BLaER1 (cell line): ENCODE measurements around the gene NFATC1.

ENCODE experiments used
- H3K27ac ChIP-seq: shearing (Covaris generic); formaldehyde crosslinking; 2 replicates; pipeline ENCODE4 v1.8.1; 2022
- H3K27me3 ChIP-seq: shearing (Covaris generic); formaldehyde crosslinking; 2 replicates; pipeline ENCODE4 v1.8.1; 2022
- H3K36me3 ChIP-seq: shearing (Covaris generic); formaldehyde crosslinking; 2 replicates; pipeline ENCODE4 v1.8.1; 2022
- H3K4me1 ChIP-seq: shearing (Covaris generic); formaldehyde crosslinking; 2 replicates; pipeline ENCODE4 v1.8.1; 2022
- H3K4me2 ChIP-seq: shearing (Covaris generic); formaldehyde crosslinking; 2 replicates; pipeline ENCODE4 v1.8.1; 2022
- H3K4me3 ChIP-seq: shearing (Covaris generic); formaldehyde crosslinking; 2 replicates; pipeline ENCODE4 v1.8.1; 2022
- H3K9ac ChIP-seq: shearing (Covaris generic); formaldehyde crosslinking; 2 replicates; pipeline ENCODE4 v1.8.1; 2022
- H3K9me3 ChIP-seq: shearing (Covaris generic); formaldehyde crosslinking; 2 replicates; pipeline ENCODE4 v1.8.1; 2022
- H4K20me1 ChIP-seq: shearing (Covaris generic); formaldehyde crosslinking; 2 replicates; pipeline ENCODE4 v1.8.1; 2022
- Cebpa-rat ChIP-seq: shearing (Covaris generic); IDR thresholded peaks from 2 replicates; pipeline ENCODE4 v1.8.1; 2022

Gene NFATC1

DNA sequence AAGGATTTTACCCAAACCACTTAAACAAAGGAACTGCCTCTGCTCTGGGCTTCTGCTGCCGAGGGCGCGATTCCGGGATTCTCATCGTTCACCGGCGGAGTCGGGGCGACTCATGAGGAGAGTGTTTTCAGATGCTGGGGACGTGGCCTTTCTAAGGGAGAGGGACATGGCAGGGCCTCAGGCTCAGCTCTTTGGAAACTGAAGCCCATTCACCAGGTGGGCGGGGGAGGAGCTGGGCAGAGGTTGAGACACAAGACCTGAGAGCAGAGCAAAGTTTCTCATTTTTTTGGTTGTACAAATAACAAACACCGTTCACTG lies 29.8 kb downstream of the NFATC1 start:
- H3K4me2 ChIP-seq: no peak overlapping the region; the same call in 1 of the 2 replicates
- H3K27me3 ChIP-seq: no peaks in the 10 kb centered on the region; the same call in 1 of the 2 replicates
- H3K4me3 ChIP-seq: no peak overlapping the region
- H3K9me3 ChIP-seq: no peaks in the 10 kb centered on the region
- peaks cover 94% of the 10 kb centered on the region for H4K20me1 ChIP-seq
- no peak overlapping the region for H3K27ac ChIP-seq
- peaks cover 48% of the 10 kb centered on the region for H3K36me3 ChIP-seq
- H3K4me1 ChIP-seq: peaks cover 89% of the 10 kb centered on the region
- no peak for TF ChIP-seq Cebpa-rat
- H3K9ac ChIP-seq: no peak overlapping the region

DNA sequence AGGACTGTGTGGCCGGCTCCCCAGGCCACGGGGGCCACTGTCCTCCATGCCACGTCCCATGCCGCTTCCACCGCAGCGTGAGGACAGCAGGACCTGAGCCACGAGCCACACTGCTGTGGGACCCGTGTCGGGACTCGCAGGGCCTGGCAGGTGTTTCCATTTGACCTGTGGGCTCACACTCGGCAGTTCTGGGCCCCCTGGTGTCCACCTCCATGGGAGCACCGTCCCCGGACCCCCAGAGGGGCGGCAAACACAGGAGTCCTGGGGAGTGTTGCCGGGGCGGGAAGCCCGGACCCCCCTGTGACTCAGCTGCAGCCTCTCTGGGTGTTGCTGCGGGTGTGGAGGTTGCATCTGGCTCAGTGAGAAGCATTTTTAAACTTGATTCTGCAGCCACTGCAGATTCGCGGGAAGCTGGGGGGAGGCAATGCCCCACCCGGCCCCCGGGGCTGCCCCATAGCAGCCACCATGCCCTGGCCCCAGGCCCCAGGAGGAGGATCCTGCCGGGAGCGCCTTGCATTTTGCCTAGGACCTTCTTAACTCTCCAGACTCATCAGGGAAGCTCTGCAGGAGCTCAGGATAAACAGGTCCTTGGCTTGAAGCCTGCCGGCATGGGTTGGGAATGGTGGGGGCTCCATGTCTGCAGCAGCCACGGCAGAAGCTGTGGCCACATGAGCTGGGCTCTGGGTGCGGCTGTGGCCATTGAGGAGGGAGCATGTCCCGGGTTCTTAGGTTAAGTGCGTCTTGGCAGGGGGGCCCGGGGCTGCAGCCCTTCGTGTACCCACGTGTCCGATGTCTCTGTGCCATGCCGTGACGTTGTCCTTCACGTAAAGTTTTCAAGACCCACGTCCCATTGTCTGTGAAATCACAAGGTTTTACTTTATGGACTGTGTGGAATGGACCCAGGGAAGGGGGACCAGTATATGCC lies 30.9 kb downstream of the NFATC1 start:
- Histone ChIP-seq H3K9ac (no peak overlapping the region), H4K20me1 (peaks cover 94% of the 10 kb centered on the region)

DNA sequence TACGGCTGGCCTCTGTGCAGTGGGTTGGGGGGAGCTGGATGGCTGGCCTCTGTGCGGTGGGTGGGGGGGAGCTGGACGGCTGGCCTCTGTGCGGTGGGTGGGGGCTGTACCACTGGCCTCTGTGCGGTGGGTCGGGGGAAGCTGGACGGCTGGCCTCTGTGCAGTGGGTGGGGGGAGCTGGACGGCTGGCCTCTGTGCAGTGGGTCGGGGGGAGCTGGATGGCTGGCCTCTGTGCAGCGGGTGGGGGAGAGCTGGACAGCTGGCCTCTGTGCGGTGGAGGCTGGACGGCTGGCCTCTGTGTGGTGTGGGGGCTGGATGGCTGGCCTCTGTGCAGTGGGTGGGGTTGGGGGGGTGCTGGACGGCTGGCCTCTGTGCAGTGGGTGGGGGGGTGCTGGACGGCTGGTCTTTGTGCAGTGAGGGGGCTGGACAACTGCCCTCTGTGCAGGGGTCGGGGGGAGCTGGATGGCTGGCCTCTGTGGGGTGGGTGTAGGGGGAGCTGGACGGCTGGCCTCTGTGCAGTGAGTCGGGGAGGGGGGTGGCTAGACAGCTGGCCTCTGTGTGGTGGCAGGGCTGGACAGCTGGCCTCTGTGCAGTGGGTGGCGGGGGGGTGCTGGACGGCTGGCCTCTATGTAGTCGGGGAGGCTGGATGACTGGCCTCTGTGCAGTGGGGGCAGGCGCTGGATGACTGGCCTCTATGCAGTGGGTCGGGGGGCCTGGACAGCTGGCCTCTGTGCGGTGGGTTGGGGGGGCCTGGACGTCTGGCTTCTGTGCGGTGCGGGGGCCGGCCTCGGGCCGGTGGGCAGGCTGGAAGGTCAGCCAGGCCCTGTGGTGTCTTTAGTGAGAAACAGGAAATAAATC lies 31.9 kb downstream of the NFATC1 start:
- H3K9ac ChIP-seq: no peak overlapping the region
- H3K27me3 ChIP-seq: no peaks in the 10 kb centered on the region; the same call in 1 of the 2 replicates
- no peak overlapping the region for H3K27ac ChIP-seq
- TF ChIP-seq Cebpa-rat: no peak
- peaks cover 46% of the 10 kb centered on the region for H3K36me3 ChIP-seq
- H4K20me1 ChIP-seq: peaks cover 94% of the 10 kb centered on the region
- peak overlapping the region; percentile 32; the same call in 1 of the 2 replicates for H3K4me2 ChIP-seq
- peaks cover 88% of the 10 kb centered on the region for H3K4me1 ChIP-seq
- H3K9me3 ChIP-seq: no peaks in the 10 kb centered on the region
- no peak overlapping the region for H3K4me3 ChIP-seq

More for the DNA sequence above, 30.9 kb downstream of the NFATC1 start:
- Histone ChIP-seq H3K4me1 (peaks cover 89% of the 10 kb centered on the region), H3K4me3 (no peak overlapping the region), H3K27me3 (no peaks in the 10 kb centered on the region; the same call in 1 of the 2 replicates), H3K27ac (no peak overlapping the region), H3K36me3 (peaks cover 42% of the 10 kb centered on the region), H3K9me3 (no peaks in the 10 kb centered on the region), H3K4me2 (no peak overlapping the region)
- no peak for TF ChIP-seq Cebpa-rat

DNA sequence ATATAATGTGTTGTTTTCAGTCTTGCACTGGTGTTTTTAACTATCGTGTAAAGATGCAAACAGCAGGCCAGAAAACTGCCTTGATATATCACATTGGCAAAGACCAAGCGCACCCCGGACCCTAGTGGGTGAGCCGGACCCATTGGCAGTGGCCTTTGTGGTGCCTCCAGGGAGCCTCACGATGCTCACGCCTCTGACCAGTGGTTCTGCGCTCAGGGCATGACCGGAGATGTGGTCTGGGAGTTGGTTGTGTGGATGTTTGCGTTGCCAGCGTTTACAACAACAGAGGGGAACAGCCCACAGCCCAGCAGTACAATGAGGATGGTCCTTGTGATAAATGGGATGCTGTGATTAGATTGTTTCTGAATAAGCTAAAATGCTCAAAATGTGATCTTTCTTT lies 32.6 kb downstream of the NFATC1 start:
- no peaks in the 10 kb centered on the region for H3K9me3 ChIP-seq

DNA sequence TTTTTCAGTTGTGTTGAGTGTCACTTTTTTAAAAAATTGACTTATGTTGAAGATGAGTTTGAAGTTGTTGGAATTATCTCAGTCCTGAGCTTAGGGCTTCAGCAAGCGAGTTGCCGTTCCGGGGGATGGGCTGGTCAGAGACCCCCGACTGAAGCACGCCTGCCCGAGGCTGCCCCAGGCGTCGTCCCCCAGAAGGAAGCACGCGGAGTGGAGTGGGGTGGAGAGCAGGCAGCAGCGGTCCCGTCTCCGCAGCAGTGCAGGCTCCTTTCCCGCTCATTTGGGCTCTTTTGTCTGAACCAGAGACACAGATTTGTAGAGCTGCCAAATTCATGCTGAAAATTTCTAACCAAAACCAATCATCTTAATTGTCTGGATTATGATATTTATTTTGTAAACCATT lies 33.7 kb downstream of the NFATC1 start:
- no peaks in the 10 kb centered on the region; the same call in 1 of the 2 replicates for H3K27me3 ChIP-seq
- H3K4me2 ChIP-seq: peak overlapping the region; percentile 51; the same call in 1 of the 2 replicates
- no peaks in the 10 kb centered on the region for H3K9me3 ChIP-seq
- peaks cover 88% of the 10 kb centered on the region for H3K4me1 ChIP-seq
- no peak overlapping the region for H3K4me3 ChIP-seq
- H3K27ac ChIP-seq: no peak overlapping the region
- no peak for TF ChIP-seq Cebpa-rat
- H4K20me1 ChIP-seq: peaks cover 94% of the 10 kb centered on the region
- no peak overlapping the region for H3K9ac ChIP-seq
- H3K36me3 ChIP-seq: peaks cover 40% of the 10 kb centered on the region

More for the DNA sequence above, 32.6 kb downstream of the NFATC1 start:
- H3K4me3 ChIP-seq: no peak overlapping the region
- TF ChIP-seq Cebpa-rat: no peak
- H3K4me2 ChIP-seq: peak overlapping the region; percentile 32
- peaks cover 94% of the 10 kb centered on the region for H4K20me1 ChIP-seq
- no peak overlapping the region for H3K27ac ChIP-seq
- peaks cover 45% of the 10 kb centered on the region for H3K36me3 ChIP-seq
- peaks cover 88% of the 10 kb centered on the region for H3K4me1 ChIP-seq
- H3K9ac ChIP-seq: no peak overlapping the region
- H3K27me3 ChIP-seq: no peaks in the 10 kb centered on the region; the same call in 1 of the 2 replicates

DNA sequence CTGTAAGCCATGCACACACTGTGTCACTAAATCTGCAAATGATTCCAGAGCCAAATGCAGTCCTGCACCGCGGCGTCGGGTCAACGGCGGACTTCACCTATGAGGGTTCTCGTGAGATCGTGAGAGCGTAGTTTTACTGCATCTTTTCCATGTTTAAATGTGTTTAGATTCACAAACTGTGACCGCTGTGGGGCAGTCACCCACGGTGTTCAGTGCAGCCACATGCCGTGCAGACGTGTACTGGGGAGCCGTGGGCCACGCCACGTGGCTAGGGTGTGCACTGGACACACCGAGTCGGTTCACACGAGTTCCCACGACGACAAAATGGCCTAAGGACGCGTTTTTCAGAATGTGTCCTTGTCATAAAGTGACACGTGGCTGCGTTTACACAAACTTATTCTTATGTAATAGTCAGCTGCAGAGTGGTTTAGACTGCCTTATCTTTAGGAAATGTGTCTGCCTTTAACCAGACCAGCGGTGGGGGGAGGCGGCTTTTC lies 34.1 kb downstream of the NFATC1 start:
- no peak for TF ChIP-seq Cebpa-rat
- H3K36me3 ChIP-seq: peaks cover 40% of the 10 kb centered on the region
- H3K9me3 ChIP-seq: no peaks in the 10 kb centered on the region
- peaks cover 95% of the 10 kb centered on the region for H4K20me1 ChIP-seq
- H3K27me3 ChIP-seq: no peaks in the 10 kb centered on the region; the same call in 1 of the 2 replicates
- peak overlapping the region; percentile 51 for H3K4me2 ChIP-seq
- peaks cover 88% of the 10 kb centered on the region for H3K4me1 ChIP-seq
- H3K27ac ChIP-seq: no peak overlapping the region; the same call in 1 of the 2 replicates
- no peak overlapping the region for H3K4me3 ChIP-seq
- no peak overlapping the region for H3K9ac ChIP-seq

DNA sequence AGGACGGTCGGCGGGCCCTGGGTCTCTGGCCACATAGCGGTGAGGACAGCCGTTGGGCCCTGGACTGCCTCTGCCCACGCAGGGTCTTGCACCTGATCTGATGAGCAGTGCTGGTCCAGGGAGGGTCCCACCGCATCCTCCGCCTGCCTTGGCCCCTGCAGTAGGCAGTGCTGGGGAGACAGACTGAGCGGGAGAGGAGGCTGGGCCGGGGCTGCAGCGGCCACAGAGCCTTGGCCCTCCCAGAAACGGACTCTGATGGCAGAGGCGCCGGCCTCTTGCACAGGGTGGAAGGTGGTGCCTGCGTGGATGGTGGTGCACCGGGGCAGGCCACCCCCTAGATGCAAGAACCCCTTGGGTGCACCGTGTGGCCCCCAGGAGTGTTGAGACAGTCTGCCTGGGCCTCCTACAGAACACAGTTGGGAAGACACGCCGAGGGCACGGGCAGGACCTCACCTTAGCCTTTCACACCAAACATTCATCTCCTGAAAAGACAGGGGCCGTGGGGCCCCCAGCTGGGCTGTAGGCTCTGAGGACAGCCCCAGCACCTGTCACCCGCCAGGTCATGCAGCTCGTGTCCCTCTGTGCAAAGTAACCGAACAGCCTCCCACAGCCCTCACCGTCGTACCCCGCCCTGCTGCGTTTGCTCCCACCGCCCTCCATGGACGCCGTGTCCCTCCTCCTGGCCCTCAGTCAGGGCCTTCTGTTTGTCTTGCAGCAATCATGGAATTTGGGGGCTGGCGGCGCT lies 36.8 kb downstream of the NFATC1 start:
- peak overlapping the region; percentile 39; the same call in 1 of the 2 replicates for H3K27ac ChIP-seq
- no peak overlapping the region for H3K4me3 ChIP-seq
- H3K9me3 ChIP-seq: no peaks in the 10 kb centered on the region
- H3K4me1 ChIP-seq: peaks cover 98% of the 10 kb centered on the region
- H3K4me2 ChIP-seq: peak overlapping the region; percentile 98
- TF ChIP-seq Cebpa-rat: no peak
- peaks cover 99% of the 10 kb centered on the region for H4K20me1 ChIP-seq
- H3K27me3 ChIP-seq: no peaks in the 10 kb centered on the region; the same call in 1 of the 2 replicates
- peaks cover 20% of the 10 kb centered on the region; the same call in 1 of the 2 replicates for H3K36me3 ChIP-seq
- H3K9ac ChIP-seq: no peak overlapping the region

DNA sequence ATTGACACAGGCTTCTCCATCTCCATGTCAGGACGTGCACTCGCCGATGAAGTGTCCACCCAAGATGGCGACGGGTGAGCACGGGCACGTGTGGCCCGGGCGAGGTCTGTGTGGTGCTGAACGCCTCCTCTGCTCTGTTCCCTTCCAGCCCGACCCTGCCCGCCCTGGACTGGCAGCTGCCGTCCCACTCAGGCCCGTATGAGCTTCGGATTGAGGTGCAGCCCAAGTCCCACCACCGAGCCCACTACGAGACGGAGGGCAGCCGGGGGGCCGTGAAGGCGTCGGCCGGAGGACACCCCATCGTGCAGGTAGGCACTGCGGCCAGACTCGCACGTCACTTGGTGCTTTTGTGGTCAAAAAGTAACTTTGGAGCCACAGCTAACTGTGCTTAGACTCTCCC lies 37.7 kb downstream of the NFATC1 start:
- peak overlapping the region; percentile 98 for H3K4me2 ChIP-seq
- H3K4me1 ChIP-seq: peaks cover 99% of the 10 kb centered on the region

More for the DNA sequence above, 37.7 kb downstream of the NFATC1 start:
- Histone ChIP-seq H3K9ac (no peak overlapping the region), H4K20me1 (peaks cover 100% of the 10 kb centered on the region), H3K4me3 (no peak overlapping the region), H3K9me3 (no peaks in the 10 kb centered on the region), H3K36me3 (peaks cover 20% of the 10 kb centered on the region; the same call in 1 of the 2 replicates), H3K27me3 (no peaks in the 10 kb centered on the region; the same call in 1 of the 2 replicates), H3K27ac (peak overlapping the region; percentile 50)
- TF ChIP-seq Cebpa-rat: no peak
